Stimulated activated CD4-positive, alpha-beta T cell treated with anti-CD3 and anti-CD28 coated beads, TNF-alpha, amount 100 ng/mL, for 48 hours (primary cell): ENCODE data around the gene SOX5.
"Not testable (repeated sequence)": the region's sequence is repeated elsewhere in the genome, so short reads cannot be mapped to it uniquely, and the experiment has no call there.

Source experiments
- DNase-seq, 3 donors: peaks; one replicate each; pipeline ENCODE4 v3.0.0-alpha.2; 2020; ENCODE audit warnings: low read depth in 3 of 3

Gene SOX5

GRCh38 chr12:23756416-23756815 is 193.1 kb downstream of the SOX5 start:
- DNase-seq: no peak

GRCh38 chr12:23753628-23754365 is 195.7 kb downstream of the SOX5 start:
- no peak for DNase-seq

- DNase-seq: no peak
These were observed 197.2 kb downstream of the SOX5 start for GRCh38 chr12:23752245-23752644.

GRCh38 chr12:23751641-23752040 is 197.8 kb downstream of the SOX5 start:
- DNase-seq: no peak

GRCh38 chr12:23750923-23751322 is 198.5 kb downstream of the SOX5 start:
- DNase-seq: no peak

GRCh38 chr12:23744696-23745095 is 204.8 kb downstream of the SOX5 start:
- no peak for DNase-seq

- DNase-seq: no peak
These were observed 206.9 kb downstream of the SOX5 start for GRCh38 chr12:23742574-23742973.

GRCh38 chr12:23731493-23731892 is 218.0 kb downstream of the SOX5 start:
- no peak for DNase-seq

GRCh38 chr12:23731035-23731434 is 218.4 kb downstream of the SOX5 start:
- no peak for DNase-seq

GRCh38 chr12:23729359-23729758 is 220.1 kb downstream of the SOX5 start:
- DNase-seq: no peak

- no peak for DNase-seq
These were observed 222.8 kb downstream of the SOX5 start for GRCh38 chr12:23726646-23727045.

- DNase-seq: no peak
These were observed 226.8 kb downstream of the SOX5 start for GRCh38 chr12:23722655-23723054.

- DNase-seq: no peak
These were observed 228.2 kb downstream of the SOX5 start for GRCh38 chr12:23721268-23721667.

GRCh38 chr12:23719493-23719892 is 230.0 kb downstream of the SOX5 start:
- no peak for DNase-seq

- DNase-seq: not testable (repeated sequence)
These were observed 239.1 kb downstream of the SOX5 start for GRCh38 chr12:23710361-23710760.

- no peak for DNase-seq
These were observed 241.2 kb downstream of the SOX5 start for GRCh38 chr12:23708185-23708837.

- DNase-seq: no peak
These were observed 242.2 kb downstream of the SOX5 start for GRCh38 chr12:23707270-23707669.

GRCh38 chr12:23704992-23705943 is 244.2 kb downstream of the SOX5 start:
- DNase-seq: no peak

GRCh38 chr12:23703051-23703450 is 246.4 kb downstream of the SOX5 start:
- no peak for DNase-seq

- no peak for DNase-seq
These were observed 250.4 kb downstream of the SOX5 start for GRCh38 chr12:23699031-23699430.

- no peak for DNase-seq
These were observed 254.6 kb downstream of the SOX5 start for GRCh38 chr12:23694920-23695319.

GRCh38 chr12:23694307-23694706 is 255.2 kb downstream of the SOX5 start:
- DNase-seq: no peak
